GM19468 (cell line): ENCODE results near the gene GTF2F1.
A peak's percentile ranks its signal among the peaks of the same experiment; 100 is the strongest.
"Not testable (repeated sequence)": the region's sequence is repeated elsewhere in the genome, so short reads cannot be mapped to it uniquely, and the experiment has no call there.

ENCODE experiments used
- ATAC-seq: cut with Tn5 transposase; IDR thresholded peaks from one replicate; pipeline ENCODE4 v1.9.1; 2021; ENCODE audit warnings: mild to moderate bottlenecking, moderate library complexity, moderate number of reproducible peaks; ENCODE audit not compliant: unreplicated experiment; ENCODE audit errors: extremely low read depth

Gene GTF2F1

GRCh38 chr19:6392221-6393073 lies 517 bp downstream of the GTF2F1 start:
- ATAC-seq, result no peak

GRCh38 chr19:6387372-6387771 lies 5.6 kb downstream of the GTF2F1 start:
- ATAC-seq, result no peak

- no peak for ATAC-seq
These were observed 8.6 kb downstream of the GTF2F1 start for GRCh38 chr19:6384381-6384780.

GRCh38 chr19:6383188-6383587 lies 9.8 kb downstream of the GTF2F1 start:
- ATAC-seq, result no peak

- ATAC-seq, result no peak
These were observed 11.8 kb downstream of the GTF2F1 start for GRCh38 chr19:6381030-6381750.

- ATAC-seq, result no peak
These were observed 13.2 kb downstream of the GTF2F1 start for GRCh38 chr19:6379744-6380143.

- no peak for ATAC-seq
These were observed 14.5 kb downstream of the GTF2F1 start for GRCh38 chr19:6378486-6378885.

- no peak for ATAC-seq
These were observed 14.9 kb downstream of the GTF2F1 start for GRCh38 chr19:6378041-6378440.

GRCh38 chr19:6376512-6377190 lies 16.3 kb downstream of the GTF2F1 start:
- no peak for ATAC-seq

GRCh38 chr19:6375411-6376010 lies 17.5 kb downstream of the GTF2F1 start, which contains the start of gene PSPN:
Gene PSPN (minus strand): TSS chr19:6375933. CDS start chr19:6375849, 84 bp downstream.
- ATAC-seq, result no peak

GRCh38 chr19:6374711-6375410 lies 18.1 kb downstream of the GTF2F1 start:
- ATAC-seq, result no peak

- ATAC-seq, result no peak
These were observed 18.7 kb downstream of the GTF2F1 start for GRCh38 chr19:6374161-6374709.

- no peak for ATAC-seq
These were observed 19.2 kb downstream of the GTF2F1 start for GRCh38 chr19:6373813-6374108.

GRCh38 chr19:6373096-6373812 lies 19.7 kb downstream of the GTF2F1 start:
- no peak for ATAC-seq

- peak; percentile 83 for ATAC-seq
These were observed 20.3 kb downstream of the GTF2F1 start, which contains the start of gene ALKBH7 for GRCh38 chr19:6372594-6373095. Gene ALKBH7 (plus strand): TSS chr19:6372794. CDS start chr19:6372821, 27 bp downstream.

GRCh38 chr19:6364353-6364752 lies 28.6 kb downstream of the GTF2F1 start:
- ATAC-seq, result no peak

- ATAC-seq, result no peak
These were observed 30.6 kb downstream of the GTF2F1 start for GRCh38 chr19:6362351-6362801.

- no peak for ATAC-seq
These were observed 31.0 kb downstream of the GTF2F1 start for GRCh38 chr19:6362027-6362350.

GRCh38 chr19:6360857-6361216 lies 32.1 kb downstream of the GTF2F1 start:
- ATAC-seq, result not testable (repeated sequence)
